Measurements from ENCODE around the gene ADCK1. TPM values are rescaled to one million over a fixed set of nuclear protein-coding genes. Genes with fewer than 3 reads are reported as not detected.
A peak's percentile ranks its signal among the peaks of the same experiment; 100 is the strongest.

Gene ADCK1
- total and polyA plus RNA-seq, 9 of the 15 experiments (the other 6 are each of a cell fraction or from before 2014, with no cell fraction given): 2.8 to 8.9 (median 4.3) TPM

DNA sequence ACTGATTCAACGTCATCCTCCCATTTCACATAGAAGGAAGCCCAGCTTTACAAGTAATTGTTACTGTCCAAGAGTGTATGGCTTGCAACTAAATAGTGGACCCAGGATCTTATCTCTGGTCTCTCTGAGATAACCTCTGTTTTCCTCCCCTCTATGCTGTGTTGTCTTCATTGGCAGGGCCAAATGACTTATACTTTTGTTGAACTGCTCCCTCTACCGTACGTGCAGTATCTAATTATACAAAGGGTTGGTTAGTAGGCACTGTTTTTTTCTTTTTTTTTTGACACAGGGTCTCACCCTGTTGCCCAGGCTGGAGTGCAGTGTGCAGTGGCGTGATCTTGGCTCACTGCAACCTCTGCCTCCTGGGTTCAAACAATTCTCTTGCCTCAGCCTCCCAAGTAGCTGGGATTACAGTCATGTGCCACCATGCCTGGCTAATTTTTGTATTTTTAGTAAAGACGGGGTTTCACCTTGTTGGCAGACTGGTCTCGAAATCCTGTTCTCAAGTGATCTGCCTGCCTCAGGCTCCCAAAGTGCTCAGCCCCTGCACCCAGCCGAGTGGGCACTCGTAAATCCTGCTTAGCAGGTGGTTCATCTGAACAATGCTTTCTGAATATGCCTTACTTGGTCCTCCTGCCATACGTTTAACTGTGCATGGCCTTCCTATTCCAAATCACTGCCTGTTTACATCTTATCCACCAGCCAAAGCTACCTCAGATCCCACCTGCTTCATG, 162.1 kb downstream of the ADCK1 start:
- H3K4me2 ChIP-seq (ENCODE audit: insufficient read depth, low read length): no peak overlapping the region
- H3K27ac ChIP-seq (ENCODE audit: extremely low read depth, low read depth, low read length): no peak overlapping the region
- ChIA-PET CTCF (ENCODE audit: low intra/inter-chr PET ratio) (no interaction called here), POLR2A (no interaction called here)
- H3K9ac ChIP-seq (ENCODE audit: insufficient read depth in 1 of 2, low read depth in 2 of 2, low read length in 2 of 2): no peak overlapping the region
- in situ Hi-C loops (cut with MboI) (loop anchor here (5.0 kb wide), 1 partner anchor 95 kb away; no protein-coding TSS in a partner anchor), intact Hi-C loops (cut with micrococcal nuclease) (loop anchor here (1.0 to 10.0 kb wide), 2 partner anchors 100 to 307 kb away; no protein-coding TSS in a partner anchor)
- no peaks in the 10 kb centered on the region for H4K20me1 ChIP-seq (replicated peaks; ENCODE audit: control insufficient read depth, insufficient read depth, low read length)
- no peaks in the 10 kb centered on the region for H3K9me3 ChIP-seq (replicated peaks; ENCODE audit: control insufficient read depth, insufficient read depth, low read depth, low read length)
- H3K4me1 ChIP-seq (replicated peaks in 1 of 2; ENCODE audit: control insufficient read depth in 2 of 2, insufficient read depth in 2 of 2, low read length in 2 of 2): peaks cover 11 to 17% of the 10 kb centered on the region in 2 experiments; a peak in 4 of 5 replicates
- FAIRE-seq (peak; percentile 19), ATAC-seq (peak; percentile 84), DNase-seq (ENCODE audit: extremely low read depth in 1 of 4, low spot score in 3 of 4) (peak; percentile 13 to 57 (median 26))
- H2AFZ ChIP-seq (ENCODE audit: low read depth, low read length): no peak overlapping the region
- no TSS peak for BruUV-seq (replicated peaks)
- H3K9me1 ChIP-seq (ENCODE audit: control insufficient read depth, insufficient read depth, low read length): no peaks in the 10 kb centered on the region
- WGBS (ENCODE audit: insufficient coverage, low coverage, missing lambda C conversion rate): 39% methylated on average over 9 of the region's 9 CpGs
- H3K36me3 ChIP-seq (ENCODE audit: control insufficient read depth, insufficient read depth, low read length): no peaks in the 10 kb centered on the region
- no peak overlapping the region for H3K4me3 ChIP-seq
- no peaks in the 10 kb centered on the region for H3K27me3 ChIP-seq (ENCODE audit: control insufficient read depth in 2 of 2, insufficient read depth in 2 of 2, low read length in 2 of 2)
- no peaks in the 10 kb centered on the region for H3K79me2 ChIP-seq (ENCODE audit: control insufficient read depth, insufficient read depth, low read length)
- TF ChIP-seq, protein P1, sequence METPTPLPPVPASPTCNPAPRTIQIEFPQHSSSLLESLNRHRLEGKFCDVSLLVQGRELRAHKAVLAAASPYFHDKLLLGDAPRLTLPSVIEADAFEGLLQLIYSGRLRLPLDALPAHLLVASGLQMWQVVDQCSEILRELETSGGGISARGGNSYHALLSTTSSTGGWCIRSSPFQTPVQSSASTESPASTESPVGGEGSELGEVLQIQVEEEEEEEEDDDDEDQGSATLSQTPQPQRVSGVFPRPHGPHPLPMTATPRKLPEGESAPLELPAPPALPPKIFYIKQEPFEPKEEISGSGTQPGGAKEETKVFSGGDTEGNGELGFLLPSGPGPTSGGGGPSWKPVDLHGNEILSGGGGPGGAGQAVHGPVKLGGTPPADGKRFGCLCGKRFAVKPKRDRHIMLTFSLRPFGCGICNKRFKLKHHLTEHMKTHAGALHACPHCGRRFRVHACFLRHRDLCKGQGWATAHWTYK (CRISPR knock-in tag; IDR thresholded peaks at IDR 0.05): no peak
- TF ChIP-seq SMC3 (conservative IDR thresholded peaks at IDR 0.05; ENCODE audit: insufficient read depth, low read depth, low read length) (0 out of 2 replicates have a peak, but pooled peaks have one; percentile 22), ZNF77 (CRISPR knock-in tag; IDR thresholded peaks at IDR 0.05) (no peak), COPS2 (conservative IDR thresholded peaks at IDR 0.05) (no peak), XRCC5 (IDR thresholded peaks at IDR 0.05; ENCODE audit: low read depth, low read length) (no peak), MCM5 (IDR thresholded peaks at IDR 0.05; ENCODE audit: low read depth) (no peak), ARHGAP35 (IDR thresholded peaks at IDR 0.05; ENCODE audit: partially characterized antibody) (no peak), SMARCB1 (IDR thresholded peaks at IDR 0.05; ENCODE audit: insufficient read length, low read depth) (no peak), ZNF644 (tag; IDR thresholded peaks at IDR 0.05; ENCODE audit: low read depth) (no peak), HLTF (IDR thresholded peaks at IDR 0.05) (no peak), ZNF668 (CRISPR knock-in tag; IDR thresholded peaks at IDR 0.05) (no peak), FOXA1 (IDR thresholded peaks at IDR 0.05; ENCODE audit: borderline replicate concordance) (no peak)
- TF ChIP-seq, protein P2, sequence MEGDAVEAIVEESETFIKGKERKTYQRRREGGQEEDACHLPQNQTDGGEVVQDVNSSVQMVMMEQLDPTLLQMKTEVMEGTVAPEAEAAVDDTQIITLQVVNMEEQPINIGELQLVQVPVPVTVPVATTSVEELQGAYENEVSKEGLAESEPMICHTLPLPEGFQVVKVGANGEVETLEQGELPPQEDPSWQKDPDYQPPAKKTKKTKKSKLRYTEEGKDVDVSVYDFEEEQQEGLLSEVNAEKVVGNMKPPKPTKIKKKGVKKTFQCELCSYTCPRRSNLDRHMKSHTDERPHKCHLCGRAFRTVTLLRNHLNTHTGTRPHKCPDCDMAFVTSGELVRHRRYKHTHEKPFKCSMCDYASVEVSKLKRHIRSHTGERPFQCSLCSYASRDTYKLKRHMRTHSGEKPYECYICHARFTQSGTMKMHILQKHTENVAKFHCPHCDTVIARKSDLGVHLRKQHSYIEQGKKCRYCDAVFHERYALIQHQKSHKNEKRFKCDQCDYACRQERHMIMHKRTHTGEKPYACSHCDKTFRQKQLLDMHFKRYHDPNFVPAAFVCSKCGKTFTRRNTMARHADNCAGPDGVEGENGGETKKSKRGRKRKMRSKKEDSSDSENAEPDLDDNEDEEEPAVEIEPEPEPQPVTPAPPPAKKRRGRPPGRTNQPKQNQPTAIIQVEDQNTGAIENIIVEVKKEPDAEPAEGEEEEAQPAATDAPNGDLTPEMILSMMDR (IDR thresholded peaks at IDR 0.05 in 2 of 3, conservative IDR thresholded peaks at IDR 0.05 in 1 of 3; ENCODE audit: insufficient read depth in 2 of 3, low read depth in 1 of 3, low read length in 3 of 3): peak; percentile 39 to 54 (median 43); a peak in 5 of 6 replicates
- TF ChIP-seq, protein P3, sequence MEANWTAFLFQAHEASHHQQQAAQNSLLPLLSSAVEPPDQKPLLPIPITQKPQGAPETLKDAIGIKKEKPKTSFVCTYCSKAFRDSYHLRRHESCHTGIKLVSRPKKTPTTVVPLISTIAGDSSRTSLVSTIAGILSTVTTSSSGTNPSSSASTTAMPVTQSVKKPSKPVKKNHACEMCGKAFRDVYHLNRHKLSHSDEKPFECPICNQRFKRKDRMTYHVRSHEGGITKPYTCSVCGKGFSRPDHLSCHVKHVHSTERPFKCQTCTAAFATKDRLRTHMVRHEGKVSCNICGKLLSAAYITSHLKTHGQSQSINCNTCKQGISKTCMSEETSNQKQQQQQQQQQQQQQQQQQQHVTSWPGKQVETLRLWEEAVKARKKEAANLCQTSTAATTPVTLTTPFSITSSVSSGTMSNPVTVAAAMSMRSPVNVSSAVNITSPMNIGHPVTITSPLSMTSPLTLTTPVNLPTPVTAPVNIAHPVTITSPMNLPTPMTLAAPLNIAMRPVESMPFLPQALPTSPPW (CRISPR knock-in tag; IDR thresholded peaks at IDR 0.05): no peak
- TF ChIP-seq, protein P4, sequence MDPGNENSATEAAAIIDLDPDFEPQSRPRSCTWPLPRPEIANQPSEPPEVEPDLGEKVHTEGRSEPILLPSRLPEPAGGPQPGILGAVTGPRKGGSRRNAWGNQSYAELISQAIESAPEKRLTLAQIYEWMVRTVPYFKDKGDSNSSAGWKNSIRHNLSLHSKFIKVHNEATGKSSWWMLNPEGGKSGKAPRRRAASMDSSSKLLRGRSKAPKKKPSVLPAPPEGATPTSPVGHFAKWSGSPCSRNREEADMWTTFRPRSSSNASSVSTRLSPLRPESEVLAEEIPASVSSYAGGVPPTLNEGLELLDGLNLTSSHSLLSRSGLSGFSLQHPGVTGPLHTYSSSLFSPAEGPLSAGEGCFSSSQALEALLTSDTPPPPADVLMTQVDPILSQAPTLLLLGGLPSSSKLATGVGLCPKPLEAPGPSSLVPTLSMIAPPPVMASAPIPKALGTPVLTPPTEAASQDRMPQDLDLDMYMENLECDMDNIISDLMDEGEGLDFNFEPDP (CRISPR knock-in tag; IDR thresholded peaks at IDR 0.05): no peak
- TF ChIP-seq, protein P5, sequence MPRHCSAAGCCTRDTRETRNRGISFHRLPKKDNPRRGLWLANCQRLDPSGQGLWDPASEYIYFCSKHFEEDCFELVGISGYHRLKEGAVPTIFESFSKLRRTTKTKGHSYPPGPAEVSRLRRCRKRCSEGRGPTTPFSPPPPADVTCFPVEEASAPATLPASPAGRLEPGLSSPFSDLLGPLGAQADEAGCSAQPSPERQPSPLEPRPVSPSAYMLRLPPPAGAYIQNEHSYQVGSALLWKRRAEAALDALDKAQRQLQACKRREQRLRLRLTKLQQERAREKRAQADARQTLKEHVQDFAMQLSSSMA (CRISPR knock-in tag; IDR thresholded peaks at IDR 0.05): no peak

All from K562 (cell line).